CD14-positive monocyte (primary cell): ENCODE results near the gene RCHY1. TPM values are rescaled to one million over a fixed set of nuclear protein-coding genes. Genes with fewer than 3 reads are reported as not detected.

Experiments
- DNase-seq, 3 donors: peaks; one replicate each; pipeline ENCODE4 v3.0.0-alpha.2; 2011 to 2022
- H2AFZ ChIP-seq: 2 replicates; pipeline ENCODE4 v1.6.0; 2012; ENCODE audit warnings: mild to moderate bottlenecking, low read depth, low read length, inconsistent platforms; ENCODE audit not compliant: insufficient read depth, poor library complexity, severe bottlenecking
- H3K27ac ChIP-seq, 2 donors: 1 replicate in 1 of 2; 2 replicates in 1 of 2; pipeline ENCODE4 v1.5.1; 2012 to 2013; ENCODE audit warnings: low read length in 2 of 2, control low read depth in 1 of 2, inconsistent platforms in 1 of 2, low read depth in 1 of 2, mild to moderate bottlenecking in 1 of 2
- H3K27me3 ChIP-seq, 2 donors: one replicate each; pipeline versions ENCODE4 v1.6.0 to v1.6.1; 2011 to 2013; ENCODE audit warnings: low read length in 2 of 2; ENCODE audit not compliant: control insufficient read depth in 2 of 2, insufficient read depth in 2 of 2
- H3K36me3 ChIP-seq, 2 donors: replicated peaks in 1 of 2; 1 replicate in 1 of 2; 2 replicates in 1 of 2; pipeline versions ENCODE4 v1.5.1 to v1.6.1; 2012 to 2013; ENCODE audit warnings: low read length in 2 of 2, control low read depth in 1 of 2, inconsistent platforms in 1 of 2, mild to moderate bottlenecking in 1 of 2; ENCODE audit not compliant: insufficient read depth in 2 of 2, control insufficient read depth in 1 of 2
- H3K4me1 ChIP-seq, 2 donors: 1 replicate in 1 of 2; 2 replicates in 1 of 2; pipeline versions ENCODE4 v1.5.1 to v1.6.1; 2012 to 2013; ENCODE audit warnings: low read length in 2 of 2, control low read depth in 1 of 2, inconsistent platforms in 1 of 2, mild to moderate bottlenecking in 1 of 2, moderate library complexity in 1 of 2; ENCODE audit not compliant: insufficient read depth in 2 of 2, control insufficient read depth in 1 of 2
- H3K4me2 ChIP-seq: replicated peaks from 2 replicates; pipeline ENCODE3; 2012; ENCODE audit warnings: low read length, moderate library complexity, mild to moderate bottlenecking; ENCODE audit not compliant: poor library complexity, severe bottlenecking; ENCODE audit errors: extremely low read depth
- H3K4me3 ChIP-seq, 3 experiments: fragments of 200-600 bp in 1 of 3; sonication (generic) in 1 of 3; replicated peaks in 1 of 3; 1 replicate in 2 of 3; 2 replicates in 1 of 3; pipeline ENCODE4 v1.5.1; 2011 to 2013; ENCODE audit warnings: low read length in 3 of 3, mild to moderate bottlenecking in 3 of 3, control low read depth in 2 of 3, low read depth in 2 of 3, inconsistent platforms in 1 of 3, moderate library complexity in 1 of 3
- H3K79me2 ChIP-seq: 2 replicates; pipeline ENCODE4 v1.6.0; 2012; ENCODE audit warnings: mild to moderate bottlenecking, control low read depth, inconsistent platforms, low read length, moderate library complexity; ENCODE audit not compliant: insufficient read depth
- H3K9ac ChIP-seq: 2 replicates; pipeline ENCODE4 v1.6.0; 2017; ENCODE audit warnings: low read length, mild to moderate bottlenecking; ENCODE audit not compliant: insufficient read depth, poor library complexity, severe bottlenecking
- H3K9me3 ChIP-seq, 2 donors: replicated peaks in 1 of 2; 1 replicate in 1 of 2; 2 replicates in 1 of 2; pipeline versions ENCODE4 v1.5.1 to v1.6.1; 2012 to 2013; ENCODE audit warnings: low read length in 2 of 2, control low read depth in 1 of 2; ENCODE audit not compliant: control insufficient read depth in 1 of 2, insufficient read depth in 1 of 2
- H4K20me1 ChIP-seq: 2 replicates; pipeline ENCODE4 v1.6.0; 2012; ENCODE audit warnings: mild to moderate bottlenecking, low read length, control low read depth, moderate library complexity; ENCODE audit not compliant: insufficient read depth
- H3K27ac Mint-ChIP-seq, 7 donors: one replicate each; pipeline ENCODE4 v1.8.0; 2020; ENCODE audit warnings: mild to moderate bottlenecking in 7 of 7, mixed read lengths in 7 of 7, moderate library complexity in 6 of 7, inconsistent platforms in 2 of 7
- H3K27me3 Mint-ChIP-seq, 3 donors: one replicate each; pipeline ENCODE4 v1.8.0; 2021 to 2022; ENCODE audit warnings: low read depth in 3 of 3, mild to moderate bottlenecking in 3 of 3, mixed read lengths in 3 of 3, moderate library complexity in 3 of 3, inconsistent platforms in 1 of 3
- H3K36me3 Mint-ChIP-seq, 2 donors: one replicate each; pipeline ENCODE4 v1.8.0; 2020; ENCODE audit warnings: mixed read lengths in 2 of 2, inconsistent platforms in 1 of 2, mild to moderate bottlenecking in 1 of 2
- H3K4me1 Mint-ChIP-seq: one replicate; pipeline ENCODE4 v1.8.0; 2020; ENCODE audit warnings: mild to moderate bottlenecking, mixed read lengths
- H3K4me3 Mint-ChIP-seq, 2 donors: one replicate each; pipeline ENCODE4 v1.8.0; 2020; ENCODE audit warnings: mild to moderate bottlenecking in 2 of 2, mixed read lengths in 2 of 2, moderate library complexity in 1 of 2
- H3K9me3 Mint-ChIP-seq, 7 donors: one replicate each; pipeline ENCODE4 v1.8.0; 2020 to 2022; ENCODE audit warnings: mixed read lengths in 7 of 7, mild to moderate bottlenecking in 6 of 7, moderate library complexity in 6 of 7, inconsistent platforms in 2 of 7
- CTCF ChIP-seq: fragments of 200-600 bp; IDR thresholded peaks from one replicate; pipeline ENCODE4 v1.8.0; 2022; ENCODE audit warnings: antibody characterized with exemption, mild to moderate bottlenecking
- WGBS: methylation state at CpG from one replicate; pipeline ENCODE4 v1.1.5; 2013; ENCODE audit warnings: missing lambda C conversion rate; ENCODE audit not compliant: insufficient coverage; 5-methylcytosine and 5-hydroxymethylcytosine counted together
- intact Hi-C, 2 donors: fragments of 100-400 bp; cut with micrococcal nuclease; formaldehyde crosslinking; loops; one replicate each; pipeline versions ENCODE4 v1.15.0 to v1.15.1; 2023
- polyA plus RNA-seq, 3 donors: library from polyadenylated mRNA; depleted of rRNA in 1 of 3; unstranded in 2 of 3; stranded (reverse) in 1 of 3; fragments of 300-500 nt in 2 of 3; fragments of >200 nt in 1 of 3; fragmentation: Illumina TruSeq in 2 of 3; gene quantifications; 1 replicate in 2 of 3; 2 replicates in 1 of 3; pipeline ENCODE4 v1.2.3, GENCODE V29; 2012 to 2021

The RCHY1 gene
- polyA plus RNA-seq, 3 donors: 22.5 to 44.1 (median 23.0) TPM

- H3K4me1 ChIP-seq: peaks cover 12 to 25% of the 10 kb centered on the region in 2 donors
- Mint-ChIP-seq H3K27me3 (no peaks in the 10 kb centered on the region), H3K27ac (peak overlapping the region in 1 of 7 donors; percentile 10), H3K9me3 (no peaks in the 10 kb centered on the region), H3K36me3 (peaks cover 39 to 54% of the 10 kb centered on the region in 2 donors), H3K4me3 (no peak overlapping the region), H3K4me1 (peaks cover 22% of the 10 kb centered on the region)
- peaks cover 66% of the 10 kb centered on the region for H3K79me2 ChIP-seq
- peaks cover 24 to 54% of the 10 kb centered on the region in 2 donors for H3K36me3 ChIP-seq
- no peak overlapping the region for H3K4me2 ChIP-seq
- H3K27me3 ChIP-seq: no peaks in the 10 kb centered on the region
- no peaks in the 10 kb centered on the region for H3K9me3 ChIP-seq
- intact Hi-C loops: no loop called here
- 88% methylated on average over 5 of the region's 5 CpGs for WGBS
- no peak overlapping the region for H3K27ac ChIP-seq
- no peak for TF ChIP-seq CTCF
- H3K9ac ChIP-seq: no peak overlapping the region
- no peak overlapping the region for H2AFZ ChIP-seq
- DNase-seq: no peak
- no peaks in the 10 kb centered on the region for H4K20me1 ChIP-seq
- H3K4me3 ChIP-seq: no peak overlapping the region
Measured at GRCh38 chr4:75497133-75497532, 17.1 kb downstream of the RCHY1 start.

GRCh38 chr4:75496406-75496805 lies 17.8 kb downstream of the RCHY1 start:
- DNase-seq: no peak
- Histone ChIP-seq H3K4me1 (peaks cover 12 to 25% of the 10 kb centered on the region in 2 donors), H3K9ac (no peak overlapping the region), H3K9me3 (no peaks in the 10 kb centered on the region), H3K36me3 (peaks cover 25 to 53% of the 10 kb centered on the region in 2 donors), H2AFZ (no peak overlapping the region), H3K4me2 (no peak overlapping the region), H3K27ac (peak overlapping the region in 1 of 2 donors; percentile 87), H3K79me2 (peaks cover 60% of the 10 kb centered on the region), H4K20me1 (no peaks in the 10 kb centered on the region), H3K4me3 (no peak overlapping the region), H3K27me3 (no peaks in the 10 kb centered on the region)
- Mint-ChIP-seq H3K9me3 (no peaks in the 10 kb centered on the region), H3K27me3 (no peaks in the 10 kb centered on the region), H3K4me1 (peaks cover 22% of the 10 kb centered on the region), H3K36me3 (peaks cover 41 to 55% of the 10 kb centered on the region in 2 donors), H3K27ac (peak overlapping the region in 5 of 7 donors; percentile 82 to 94 (median 93)), H3K4me3 (no peak overlapping the region)
- intact Hi-C loops: no loop called here
- TF ChIP-seq CTCF: no peak
- WGBS: no CpG with 5 or more reads among the region's 2 CpGs
